Fibroblast of lung (primary cell): Measurements from ENCODE around the gene CCDC187.

Experiments used
- CTCF ChIP-seq, 2 donors: IDR thresholded peaks in 1 of 2; conservative IDR thresholded peaks in 1 of 2; 1 replicate in 1 of 2; 2 replicates in 1 of 2; pipeline ENCODE4 v1.5.1; 2011 to 2012; ENCODE audit warnings: low read length in 2 of 2, control low read depth in 1 of 2, inconsistent platforms in 1 of 2, low read depth in 1 of 2, mild to moderate bottlenecking in 1 of 2
- EZH2 ChIP-seq: IDR thresholded peaks from 2 replicates; pipeline ENCODE4 v1.5.1; 2012; ENCODE audit warnings: low read length, control low read depth, mild to moderate bottlenecking; ENCODE audit errors: missing control alignments

- TF ChIP-seq CTCF (conservative IDR thresholded peaks at IDR 0.05 in 1 of 2, IDR thresholded peaks at IDR 0.05 in 1 of 2; ENCODE audit: low read depth in 1 of 2, low read length in 2 of 2) (no peak), EZH2 (no peak)
Measured at GRCh38 chr9:136333045-136333444, 29.2 kb upstream of the CCDC187 start.
